HG03565 (cell line): Measurements from ENCODE around the gene EFHC1.

Experiments
- ATAC-seq: cut with Tn5 transposase; IDR thresholded peaks from one replicate; pipeline ENCODE4 v1.9.1; 2021; ENCODE audit warnings: mild to moderate bottlenecking, moderate library complexity; ENCODE audit not compliant: unreplicated experiment

Gene EFHC1

DNA sequence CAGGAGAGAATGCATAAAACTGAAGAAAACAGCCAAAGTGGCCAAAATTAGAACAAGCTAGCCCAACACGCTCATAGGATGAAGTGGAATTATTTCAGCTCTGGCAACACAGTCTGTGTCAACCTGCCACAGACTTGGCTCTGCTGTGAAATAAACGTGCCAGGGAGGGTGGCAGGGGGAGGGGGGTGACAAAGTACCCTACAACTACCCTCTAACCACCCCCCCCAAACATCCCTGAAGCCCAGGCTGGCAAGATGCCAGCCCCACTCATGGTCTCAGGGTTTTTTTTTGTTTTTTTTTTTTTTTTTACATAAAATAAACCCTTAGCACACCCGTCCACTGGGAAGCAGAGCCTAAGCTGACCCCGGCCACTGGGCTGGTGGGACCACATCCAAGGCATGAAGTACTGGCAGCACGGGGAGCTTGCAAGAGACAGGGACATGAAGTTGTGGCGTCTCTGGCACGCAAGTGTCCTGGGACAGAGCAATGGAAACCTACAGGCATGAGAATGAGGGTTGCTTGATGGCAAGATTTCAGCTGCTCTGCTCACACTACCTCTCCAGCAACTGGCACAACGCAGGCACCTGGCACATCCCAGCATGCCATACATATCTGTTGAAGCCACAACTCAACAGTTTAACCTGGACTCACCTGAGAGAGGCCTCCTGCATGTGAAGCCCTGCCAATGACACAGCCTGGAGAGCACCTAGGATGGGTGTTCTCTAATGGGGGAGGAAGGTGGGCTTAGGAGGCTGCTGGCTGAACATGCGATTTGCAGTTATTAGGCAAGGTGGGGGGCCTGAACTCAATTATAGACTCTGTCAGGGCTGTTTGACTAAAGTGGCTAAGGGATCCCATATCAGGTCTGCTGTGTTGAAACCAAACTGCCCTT, 80.3 kb downstream of the EFHC1 start:
- ATAC-seq = no peak

- no peak for ATAC-seq
Measured at GRCh38 chr6:52502306-52503029, 82.3 kb downstream of the EFHC1 start.

GRCh38 chr6:52503323-52503747, 83.2 kb downstream of the EFHC1 start:
- ATAC-seq = no peak

DNA sequence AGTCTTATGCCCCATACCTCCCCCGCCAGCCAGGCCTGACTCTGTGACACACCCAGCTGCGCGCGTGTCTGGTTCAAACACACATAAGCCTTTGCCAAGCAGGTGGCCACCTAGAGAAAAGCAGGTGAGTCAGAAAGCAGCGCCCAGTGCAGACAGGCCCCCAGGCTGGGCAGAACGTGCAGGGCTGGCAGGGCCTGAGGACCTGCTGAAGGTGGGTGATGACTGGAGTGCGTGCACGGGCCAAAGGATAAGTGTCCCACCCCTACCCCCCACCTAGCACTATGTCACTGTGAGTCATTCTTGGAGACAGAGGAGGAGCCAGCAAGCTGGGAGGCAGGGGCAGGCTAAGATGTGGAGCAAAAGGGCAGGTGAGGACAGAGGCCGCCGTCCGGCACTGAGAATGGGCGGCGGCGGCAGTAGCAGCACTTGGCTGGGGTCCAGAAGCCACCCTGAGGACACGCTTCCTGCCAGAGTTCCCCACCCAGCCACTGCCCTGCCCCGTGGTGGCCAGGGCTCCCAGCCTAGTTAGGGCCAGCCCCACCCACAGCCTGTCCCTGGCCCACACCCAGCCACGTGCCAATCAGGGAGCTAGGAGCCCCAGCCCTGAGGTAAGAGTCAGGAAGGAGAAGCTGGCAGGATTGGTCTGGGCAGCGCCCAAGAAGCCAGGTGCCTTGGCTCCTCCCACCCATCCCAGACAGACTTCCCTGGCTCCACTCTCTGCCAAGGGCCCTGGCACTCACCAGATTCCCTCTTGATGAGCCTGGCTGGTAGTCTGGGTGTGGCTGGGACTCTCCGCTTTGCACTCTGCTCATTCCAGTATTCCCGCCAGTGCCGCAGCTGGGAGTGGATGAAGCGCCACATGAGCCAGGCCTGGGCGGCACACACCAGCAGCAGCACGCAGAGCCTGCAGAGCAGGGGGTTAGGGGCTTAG, 84.0 kb downstream of the EFHC1 start:
- no peak for ATAC-seq

DNA sequence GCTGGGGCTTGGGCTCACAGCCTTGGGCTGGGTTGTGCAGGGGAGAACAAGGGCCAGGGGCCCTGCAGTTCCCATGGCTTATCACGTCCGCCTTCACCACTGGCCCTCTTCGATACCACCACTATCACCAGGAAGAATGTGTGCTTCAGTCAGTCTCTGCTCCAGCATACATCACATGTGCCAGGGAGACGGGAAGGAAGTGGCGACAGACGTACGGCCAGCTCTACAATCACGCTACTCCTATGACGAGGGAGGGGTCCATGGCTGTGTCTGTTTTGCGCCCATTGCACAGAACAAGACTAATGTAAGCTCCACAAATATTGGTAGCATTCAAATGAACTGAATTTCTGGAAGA, 84.6 kb downstream of the EFHC1 start:
- no peak for ATAC-seq

- no peak for ATAC-seq
Measured at GRCh38 chr6:52505726-52506409, 85.7 kb downstream of the EFHC1 start.

DNA sequence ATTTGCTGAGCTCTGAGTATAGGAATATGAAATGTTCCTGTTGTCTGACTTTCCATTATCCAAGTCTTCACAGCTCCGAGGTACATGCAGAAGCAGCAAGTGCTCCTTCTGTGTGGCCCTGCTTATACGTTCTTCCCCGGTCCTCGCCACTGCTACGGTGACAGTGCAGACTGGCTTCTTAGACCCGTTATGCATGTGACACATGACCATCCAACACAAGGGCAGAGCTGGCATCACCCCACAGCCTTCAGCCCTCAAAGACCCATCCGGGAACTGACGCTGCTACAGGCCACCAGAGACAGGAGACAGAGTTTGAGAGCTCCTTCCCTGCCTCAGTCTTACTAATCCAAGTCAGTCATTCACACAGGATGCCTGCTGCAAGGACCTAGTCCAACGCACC, 86.3 kb downstream of the EFHC1 start:
- ATAC-seq = no peak

DNA sequence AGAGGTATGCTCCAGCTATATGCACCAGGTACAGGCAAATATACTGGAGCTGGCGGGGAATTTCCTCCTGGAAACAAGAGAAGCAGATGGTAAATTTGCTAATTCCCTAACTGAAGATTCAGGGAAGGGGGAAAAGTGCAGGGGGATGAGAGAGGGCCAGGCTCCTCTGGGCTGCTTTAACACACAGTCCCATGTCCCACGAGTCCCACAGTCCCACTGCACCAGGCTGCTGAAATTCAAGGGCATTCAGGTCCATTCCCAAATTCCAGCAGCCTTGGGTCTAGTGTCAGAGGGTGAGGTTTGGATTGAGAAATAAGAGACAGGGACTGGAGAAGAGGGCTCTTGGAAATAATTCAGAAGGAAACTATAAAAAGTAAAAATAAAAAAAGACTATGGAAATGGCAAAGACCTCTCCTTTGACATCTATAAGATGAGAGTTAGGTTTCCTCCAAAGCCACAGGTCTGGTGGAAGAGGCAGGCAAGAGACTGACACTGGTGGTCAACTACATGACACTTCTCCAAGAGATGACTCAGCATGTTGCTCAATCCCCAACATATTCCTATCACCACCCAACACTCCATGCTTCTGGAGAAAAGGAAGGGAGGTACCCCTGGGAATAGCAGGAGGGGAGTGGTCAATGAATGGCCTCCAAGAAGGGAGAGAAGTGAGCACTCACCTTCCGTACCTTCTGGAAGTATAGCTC, 87.6 kb downstream of the EFHC1 start:
- ATAC-seq = no peak

DNA sequence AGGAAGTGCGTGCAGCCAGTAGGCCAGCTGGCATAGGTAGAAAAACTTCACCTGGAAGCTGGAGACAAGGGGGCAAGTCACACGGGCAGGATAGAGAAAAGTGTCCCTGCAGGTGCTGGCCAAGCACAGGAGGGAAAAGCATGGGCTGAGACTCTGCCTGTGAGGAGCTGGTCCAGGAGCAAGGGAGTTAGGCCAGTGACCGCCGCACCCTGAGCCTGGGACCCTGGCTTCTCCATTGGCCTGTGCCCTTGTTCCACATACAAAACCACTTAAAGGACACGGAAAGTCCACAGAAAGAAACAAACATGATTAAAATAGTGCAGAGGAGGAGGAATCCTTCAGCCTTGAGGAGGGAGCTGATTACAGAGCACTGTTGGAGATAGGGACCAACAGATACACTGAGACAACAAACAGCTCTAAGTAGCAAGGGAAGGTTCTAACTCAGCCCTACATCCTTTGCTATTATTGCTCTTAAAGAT, 88.2 kb downstream of the EFHC1 start:
- no peak for ATAC-seq

GRCh38 chr6:52509281-52510212, 89.4 kb downstream of the EFHC1 start:
- no peak for ATAC-seq

GRCh38 chr6:52510213-52510562, 90.0 kb downstream of the EFHC1 start:
- ATAC-seq = no peak

DNA sequence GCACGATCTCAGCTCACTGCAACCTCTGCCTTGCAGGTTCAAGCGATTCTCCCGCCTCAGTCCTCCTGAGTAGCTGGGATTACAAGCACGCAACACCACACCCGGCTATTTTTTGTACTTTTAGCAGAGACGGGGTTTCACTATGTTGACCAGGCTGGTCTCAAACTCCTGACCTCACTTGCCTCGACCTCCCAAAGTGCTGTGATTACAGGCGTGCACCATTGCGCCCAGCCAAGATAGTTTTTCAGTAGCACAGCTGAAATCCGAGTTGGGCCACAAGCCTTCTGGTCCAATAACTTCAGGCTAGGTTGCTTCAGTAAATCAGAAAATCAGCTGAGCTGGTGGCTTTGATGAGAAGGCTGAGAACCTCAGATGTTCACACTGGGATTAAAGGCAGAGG, 91.0 kb downstream of the EFHC1 start:
- no peak for ATAC-seq

- ATAC-seq = no peak
Measured at GRCh38 chr6:52511572-52512151, 91.5 kb downstream of the EFHC1 start.

DNA sequence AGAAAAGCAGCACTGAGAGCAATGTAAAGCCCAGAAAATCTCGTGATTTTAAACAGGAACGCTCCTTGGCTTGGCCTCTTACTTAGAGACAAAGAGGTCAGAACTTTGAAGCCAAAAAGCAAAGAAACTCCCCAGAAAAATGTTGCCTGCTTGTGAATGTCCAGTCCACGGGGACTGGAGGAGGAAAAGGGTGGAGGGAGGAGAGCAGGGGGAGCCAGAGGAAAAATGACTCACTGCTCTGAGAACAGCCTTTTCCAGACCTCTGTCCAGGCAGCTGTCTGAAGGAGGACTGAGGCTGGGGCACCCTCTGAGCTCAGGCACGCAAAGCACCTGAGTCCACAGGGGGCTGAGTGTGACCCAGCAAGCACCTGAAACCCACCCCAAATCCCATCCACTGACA, 92.1 kb downstream of the EFHC1 start:
- no peak for ATAC-seq

- ATAC-seq = no peak
Measured at GRCh38 chr6:52513464-52513863, 93.3 kb downstream of the EFHC1 start.

GRCh38 chr6:52513896-52514295, 93.8 kb downstream of the EFHC1 start:
- ATAC-seq = no peak

- no peak for ATAC-seq
Measured at GRCh38 chr6:52514514-52514913, 94.4 kb downstream of the EFHC1 start.

- no peak for ATAC-seq
Measured at GRCh38 chr6:52515219-52515960, 95.2 kb downstream of the EFHC1 start.
